T-helper 2 cell treated with Interferon-gamma antibody and Interleukin-4, amounts not matched to agents 5 μg/mL and 100 μg/mL, for 36 hours (primary cell): ENCODE results near the gene COA8.
A peak's percentile ranks its signal among the peaks of the same experiment; 100 is the strongest.

Source experiments
- DNase-seq: peaks from one replicate; pipeline ENCODE4 v3.0.0; 2021; ENCODE audit warnings: low spot score
- H3K27ac Mint-ChIP-seq: one replicate; pipeline ENCODE4 v1.8.0; 2021; ENCODE audit warnings: mild to moderate bottlenecking, mixed read lengths
- H3K27me3 Mint-ChIP-seq: one replicate; pipeline ENCODE4 v1.8.0; 2021; ENCODE audit warnings: low read depth, mixed read lengths
- H3K36me3 Mint-ChIP-seq: one replicate; pipeline ENCODE4 v1.8.0; 2021; ENCODE audit warnings: low read depth, mixed read lengths
- H3K4me1 Mint-ChIP-seq: one replicate; pipeline ENCODE4 v1.8.0; 2021; ENCODE audit warnings: low read depth, mixed read lengths
- H3K4me3 Mint-ChIP-seq: one replicate; pipeline ENCODE4 v1.8.0; 2022; ENCODE audit warnings: mild to moderate bottlenecking, moderate library complexity, mixed read lengths
- H3K9me3 Mint-ChIP-seq: one replicate; pipeline ENCODE4 v1.8.0; 2021; ENCODE audit warnings: mixed read lengths

Gene COA8

GRCh38 chr14:103616635-103617300 lies 54.0 kb downstream of the COA8 start:
- no peaks in the 10 kb centered on the region for H3K4me1 Mint-ChIP-seq
- no peaks in the 10 kb centered on the region for H3K9me3 Mint-ChIP-seq
- no peak for DNase-seq
- H3K36me3 Mint-ChIP-seq: no peaks in the 10 kb centered on the region
- H3K4me3 Mint-ChIP-seq: no peak overlapping the region
- H3K27me3 Mint-ChIP-seq: peaks cover 2% of the 10 kb centered on the region
- H3K27ac Mint-ChIP-seq: no peak overlapping the region

DNA sequence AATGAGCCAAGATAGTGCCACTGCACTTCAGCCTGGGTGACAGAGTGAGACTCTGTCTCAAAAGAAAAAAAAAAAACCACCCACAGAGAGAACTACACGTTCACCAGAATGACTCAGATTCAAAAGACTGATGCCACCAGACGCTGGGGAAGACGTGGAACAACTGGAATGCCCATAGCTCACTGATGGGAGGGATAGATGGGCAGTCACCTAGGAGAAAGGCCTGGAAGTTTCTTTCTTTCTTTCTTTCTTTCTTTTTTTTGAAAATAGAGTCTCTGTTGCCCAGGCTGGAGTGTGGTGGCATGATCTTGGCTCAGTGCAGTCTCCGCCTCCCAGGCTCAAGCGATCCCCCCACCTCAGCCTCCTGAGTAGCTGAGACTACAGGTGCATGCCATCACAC lies 56.3 kb downstream of the COA8 start:
- Mint-ChIP-seq H3K36me3 (no peaks in the 10 kb centered on the region), H3K27ac (no peak overlapping the region), H3K27me3 (peaks cover 2% of the 10 kb centered on the region), H3K9me3 (no peaks in the 10 kb centered on the region), H3K4me3 (no peak overlapping the region), H3K4me1 (no peaks in the 10 kb centered on the region)
- no peak for DNase-seq

GRCh38 chr14:103621860-103622259 lies 59.1 kb downstream of the COA8 start:
- Mint-ChIP-seq H3K4me1 (peaks cover 13% of the 10 kb centered on the region), H3K27ac (no peak overlapping the region), H3K9me3 (no peaks in the 10 kb centered on the region), H3K27me3 (peaks cover 2% of the 10 kb centered on the region), H3K36me3 (no peaks in the 10 kb centered on the region), H3K4me3 (no peak overlapping the region)
- no peak for DNase-seq

GRCh38 chr14:103623308-103623707 lies 60.5 kb downstream of the COA8 start:
- Mint-ChIP-seq H3K4me3 (no peak overlapping the region), H3K9me3 (no peaks in the 10 kb centered on the region)

DNA sequence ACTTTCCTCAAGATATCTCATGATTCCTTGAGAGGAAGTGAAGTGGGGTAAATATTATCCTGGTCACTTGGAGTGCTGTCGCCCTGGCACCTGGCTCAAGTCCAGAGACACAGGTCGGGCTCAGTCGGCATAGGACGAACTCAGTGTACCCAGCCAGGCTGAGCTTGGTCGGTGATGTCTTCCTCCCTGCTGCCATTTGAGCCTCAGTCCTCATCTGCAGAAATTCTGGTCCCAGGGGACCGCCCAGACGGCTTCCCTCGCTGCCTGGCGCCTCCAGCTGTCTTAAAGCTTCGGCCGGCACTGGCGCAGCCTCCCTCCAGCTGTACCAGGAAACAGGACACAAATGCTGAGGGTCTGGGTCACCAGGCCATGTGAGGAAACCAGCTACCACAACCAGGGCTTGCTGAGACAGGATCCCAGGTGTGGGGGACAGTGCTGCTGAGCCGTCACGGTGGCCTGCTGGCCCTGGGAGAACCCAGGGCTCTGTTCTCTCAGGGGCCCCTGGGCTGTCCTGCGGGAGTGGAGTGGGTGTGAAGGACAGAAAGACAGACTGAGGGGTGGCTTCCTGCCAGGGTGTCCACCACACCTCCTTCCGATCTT lies 61.2 kb downstream of the COA8 start:
- Mint-ChIP-seq H3K27ac (no peak overlapping the region), H3K9me3 (no peaks in the 10 kb centered on the region), H3K4me1 (peaks cover 16% of the 10 kb centered on the region), H3K27me3 (peaks cover 2% of the 10 kb centered on the region), H3K36me3 (no peaks in the 10 kb centered on the region), H3K4me3 (peak overlapping the region; percentile 15)
- DNase-seq: no peak

More at GRCh38 chr14:103623308-103623707, 60.5 kb downstream of the COA8 start:
- no peaks in the 10 kb centered on the region for H3K36me3 Mint-ChIP-seq
- peaks cover 16% of the 10 kb centered on the region for H3K4me1 Mint-ChIP-seq
- DNase-seq: no peak
- peaks cover 2% of the 10 kb centered on the region for H3K27me3 Mint-ChIP-seq
- no peak overlapping the region for H3K27ac Mint-ChIP-seq

GRCh38 chr14:103624860-103625259 lies 62.1 kb downstream of the COA8 start:
- peak overlapping the region; percentile 76 for H3K4me3 Mint-ChIP-seq
- peaks cover 16% of the 10 kb centered on the region for H3K4me1 Mint-ChIP-seq
- peak overlapping the region; percentile 89 for H3K27ac Mint-ChIP-seq
- no peaks in the 10 kb centered on the region for H3K9me3 Mint-ChIP-seq
- H3K27me3 Mint-ChIP-seq: peaks cover 2% of the 10 kb centered on the region
- DNase-seq: no peak
- no peaks in the 10 kb centered on the region for H3K36me3 Mint-ChIP-seq

DNA sequence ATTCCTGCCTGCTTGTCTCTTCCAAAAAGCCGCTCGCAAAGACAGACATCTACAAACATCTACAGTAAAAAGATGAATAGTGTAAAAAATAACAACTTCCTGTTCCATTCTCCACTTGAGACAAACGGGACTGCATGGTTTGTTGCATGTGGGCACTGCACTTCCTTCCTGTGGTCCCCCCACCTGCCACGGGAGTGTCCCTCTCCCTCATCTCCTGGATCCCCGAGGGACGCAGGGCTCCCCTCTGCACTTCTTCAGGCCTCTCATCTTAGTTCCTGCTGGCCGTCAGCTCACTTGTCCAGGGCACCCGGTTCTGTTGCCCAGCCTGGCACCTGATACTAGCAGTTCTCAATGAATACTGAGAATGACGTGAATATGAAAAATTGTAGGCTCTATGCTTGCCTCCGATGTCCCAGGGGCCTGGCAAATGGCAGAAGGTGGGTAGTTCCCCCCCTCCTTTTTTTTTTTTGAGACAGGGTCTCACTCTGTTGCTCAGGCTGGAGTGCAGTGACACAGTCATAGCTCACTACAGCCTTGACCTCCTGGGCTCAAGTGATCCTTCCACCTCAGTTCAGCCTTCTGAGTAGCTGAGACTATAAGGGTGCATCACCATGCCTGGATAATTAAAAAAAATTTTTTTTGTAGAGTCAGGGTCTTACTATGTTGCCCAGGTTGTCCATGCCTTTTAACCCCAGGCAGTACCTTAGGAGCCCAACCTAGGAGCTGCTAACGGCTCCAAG lies 62.8 kb downstream of the COA8 start:
- Mint-ChIP-seq H3K27ac (peak overlapping the region; percentile 89), H3K9me3 (no peaks in the 10 kb centered on the region), H3K4me1 (peaks cover 17% of the 10 kb centered on the region), H3K27me3 (peaks cover 2% of the 10 kb centered on the region), H3K4me3 (peak overlapping the region; percentile 76), H3K36me3 (no peaks in the 10 kb centered on the region)
- no peak for DNase-seq

DNA sequence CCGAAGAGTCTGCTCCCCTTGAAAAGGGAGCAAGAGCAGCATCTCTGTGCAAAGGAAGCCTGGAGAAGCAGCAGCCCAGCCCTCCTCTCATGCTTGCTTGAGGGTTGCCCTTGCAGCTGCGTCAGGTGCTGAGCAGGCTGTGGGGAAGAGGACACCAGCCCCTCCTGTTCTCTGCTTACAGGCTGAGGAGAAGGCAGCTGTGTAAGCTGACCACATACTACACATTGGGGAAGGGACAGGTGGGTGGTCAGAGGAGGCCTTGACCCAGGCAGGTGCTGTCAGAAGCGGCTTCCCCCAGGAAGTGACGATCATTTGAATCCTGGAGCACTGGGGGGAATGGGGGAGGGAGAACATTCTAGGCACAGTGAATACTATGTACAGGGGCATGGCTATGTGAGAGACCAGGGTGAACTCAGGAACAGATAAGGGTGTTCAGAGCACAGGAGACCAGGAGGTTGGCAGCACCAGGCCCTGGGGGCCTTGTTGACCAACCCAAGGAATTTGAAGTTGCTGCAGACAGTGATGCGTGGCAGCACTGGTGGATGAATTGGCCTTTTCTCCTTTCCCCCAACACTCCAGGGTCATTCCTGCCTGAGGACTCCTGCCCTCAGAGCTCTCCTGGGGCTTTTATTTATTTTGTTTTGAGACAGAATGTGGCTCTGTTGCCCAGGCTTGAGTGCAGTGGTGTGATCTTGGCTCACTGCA lies 63.5 kb downstream of the COA8 start:
- Mint-ChIP-seq H3K36me3 (peaks cover 1% of the 10 kb centered on the region), H3K9me3 (no peaks in the 10 kb centered on the region), H3K4me3 (no peak overlapping the region), H3K27me3 (no peaks in the 10 kb centered on the region), H3K4me1 (peaks cover 21% of the 10 kb centered on the region), H3K27ac (no peak overlapping the region)
- DNase-seq: no peak

DNA sequence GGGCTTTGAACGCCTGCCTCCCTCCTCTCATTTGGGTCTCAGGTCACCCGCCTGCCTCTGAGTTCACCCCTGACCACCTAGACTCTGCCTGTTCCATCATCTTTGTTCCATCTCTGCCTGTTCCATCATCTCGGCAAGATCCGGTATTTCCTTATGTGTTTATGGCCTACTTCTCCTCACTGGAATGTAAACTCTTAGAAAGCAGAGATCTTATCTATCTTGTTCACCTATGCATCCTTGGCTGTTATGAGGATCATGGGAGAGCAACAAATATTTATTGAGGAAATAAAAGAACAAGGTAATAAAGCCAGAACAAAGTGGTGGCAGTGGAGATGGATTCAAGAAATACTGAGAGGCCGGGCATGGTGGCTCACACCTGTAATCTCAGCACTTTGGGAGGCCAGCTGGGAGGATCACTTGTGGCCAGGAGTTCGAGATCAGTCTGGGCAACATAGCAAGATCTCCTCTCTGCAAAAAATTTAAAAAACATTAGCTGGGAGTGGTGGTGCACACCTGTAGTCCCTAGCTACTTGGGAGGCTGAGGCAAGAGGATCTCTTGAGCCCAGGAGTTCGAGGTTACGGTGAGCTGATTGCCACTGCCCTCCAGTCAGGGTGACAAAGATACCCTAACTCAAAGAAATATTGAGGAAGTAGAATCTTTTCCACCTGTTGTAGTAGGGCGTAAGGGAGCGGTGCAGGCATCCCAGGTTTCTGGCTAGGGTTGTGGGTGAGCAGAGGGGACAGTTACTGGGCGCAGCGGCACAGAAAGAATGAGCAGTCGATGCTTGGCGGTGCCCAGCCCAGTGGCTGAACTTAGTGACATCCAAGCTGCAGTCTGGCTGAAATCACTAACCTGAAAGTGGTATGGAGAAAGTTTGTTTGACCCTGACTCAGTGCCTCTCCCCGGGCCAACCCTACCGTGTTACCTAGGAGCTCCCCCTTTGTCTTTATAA lies 64.6 kb downstream of the COA8 start:
- Mint-ChIP-seq H3K9me3 (no peaks in the 10 kb centered on the region), H3K36me3 (peaks cover 1% of the 10 kb centered on the region), H3K27ac (peak overlapping the region; percentile 41), H3K27me3 (no peaks in the 10 kb centered on the region), H3K4me3 (peak overlapping the region; percentile 9), H3K4me1 (peaks cover 21% of the 10 kb centered on the region)
- no peak for DNase-seq

DNA sequence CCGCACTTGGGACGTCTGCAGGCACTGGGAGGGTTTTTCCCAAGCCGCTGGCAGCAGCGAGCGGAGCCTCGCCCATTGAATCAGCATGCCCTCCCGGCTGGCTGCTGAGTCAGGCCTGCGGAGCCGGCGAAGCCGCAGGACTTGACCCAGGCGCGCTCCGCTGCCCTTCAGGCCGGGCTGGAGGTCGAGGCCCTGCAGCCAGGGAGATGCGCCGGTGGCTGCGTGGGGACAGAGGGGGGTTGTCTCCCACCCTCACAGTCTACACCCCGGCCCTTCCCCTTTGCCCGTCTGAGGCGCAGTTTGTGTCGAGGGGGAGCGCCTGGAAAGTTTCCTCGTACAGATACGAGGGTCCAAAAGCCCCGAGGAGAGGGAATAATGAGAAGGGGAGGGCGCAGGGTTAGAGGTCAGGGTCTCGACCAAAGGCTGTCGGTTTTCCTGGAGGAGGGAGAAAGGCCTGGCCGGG lies 65.5 kb downstream of the COA8 start:
- Mint-ChIP-seq H3K27me3 (no peaks in the 10 kb centered on the region), H3K27ac (peak overlapping the region; percentile 88), H3K9me3 (no peaks in the 10 kb centered on the region), H3K4me1 (peaks cover 24% of the 10 kb centered on the region), H3K4me3 (peak overlapping the region; percentile 79), H3K36me3 (peaks cover 6% of the 10 kb centered on the region)
- DNase-seq: peak; percentile 18

DNA sequence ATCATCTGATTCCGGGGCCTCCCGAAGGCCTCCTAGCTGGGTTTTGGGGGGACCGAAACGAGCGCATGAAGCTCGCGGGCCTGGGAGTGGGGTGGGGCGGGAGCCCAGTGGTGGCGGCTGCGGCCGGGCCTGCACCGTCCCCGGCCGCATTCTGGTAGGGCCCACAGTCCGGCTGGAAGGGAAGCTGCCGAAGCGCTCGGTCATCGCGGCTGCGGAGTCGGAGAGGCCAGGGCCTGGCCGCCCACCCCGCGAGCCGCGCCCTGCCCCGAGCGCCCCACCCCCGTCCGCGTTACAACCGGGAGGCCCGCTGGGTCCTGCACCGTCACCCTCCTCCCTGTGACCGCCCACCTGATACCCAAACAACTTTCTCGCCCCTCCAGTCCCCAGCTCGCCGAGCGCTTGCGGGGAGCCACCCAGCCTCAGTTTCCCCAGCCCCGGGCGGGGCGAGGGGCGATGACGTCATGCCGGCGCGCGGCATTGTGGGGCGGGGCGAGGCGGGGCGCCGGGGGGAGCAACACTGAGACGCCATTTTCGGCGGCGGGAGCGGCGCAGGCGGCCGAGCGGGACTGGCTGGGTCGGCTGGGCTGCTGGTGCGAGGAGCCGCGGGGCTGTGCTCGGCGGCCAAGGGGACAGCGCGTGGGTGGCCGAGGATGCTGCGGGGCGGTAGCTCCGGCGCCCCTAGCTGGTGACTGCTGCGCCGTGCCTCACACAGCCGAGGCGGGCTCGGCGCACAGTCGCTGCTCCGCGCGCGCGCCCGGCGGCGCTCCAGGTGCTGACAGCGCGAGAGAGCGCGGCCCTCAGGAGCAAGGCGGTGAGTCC lies 66.1 kb downstream of the COA8 start, which contains the start of gene KLC1:
Gene KLC1, plus strand, starts transcription at position 528 of the 819 bp plus-strand sequence. CDS start 25,354 bp downstream, outside the sequence.
- Mint-ChIP-seq H3K36me3 (peaks cover 10% of the 10 kb centered on the region), H3K4me1 (peaks cover 28% of the 10 kb centered on the region)

GRCh38 chr14:103629503-103630121 lies 66.9 kb downstream of the COA8 start:
- peak overlapping the region; percentile 85 for H3K4me3 Mint-ChIP-seq
- H3K27ac Mint-ChIP-seq: peak overlapping the region; percentile 79
- no peaks in the 10 kb centered on the region for H3K27me3 Mint-ChIP-seq
- H3K36me3 Mint-ChIP-seq: peaks cover 10% of the 10 kb centered on the region
- no peaks in the 10 kb centered on the region for H3K9me3 Mint-ChIP-seq
- peak; percentile 49 for DNase-seq
- peaks cover 30% of the 10 kb centered on the region for H3K4me1 Mint-ChIP-seq

More for the DNA sequence above, 66.1 kb downstream of the COA8 start, which contains the start of gene KLC1:
- peak; percentile 80 for DNase-seq
- H3K27ac Mint-ChIP-seq: peak within 1 kb of the TSS; percentile 90
- H3K9me3 Mint-ChIP-seq: no peaks in the 10 kb centered on the region
- H3K4me3 Mint-ChIP-seq: peak within 1 kb of the TSS; percentile 85
- no peaks in the 10 kb centered on the region for H3K27me3 Mint-ChIP-seq
